NCI-H510A (cell line): ENCODE results near the gene CD86.

Experiments used
- DNase-seq: peaks from one replicate; lab custom pipeline; 2025; lab: John Stamatoyannopoulos, UW

Gene CD86

DNA sequence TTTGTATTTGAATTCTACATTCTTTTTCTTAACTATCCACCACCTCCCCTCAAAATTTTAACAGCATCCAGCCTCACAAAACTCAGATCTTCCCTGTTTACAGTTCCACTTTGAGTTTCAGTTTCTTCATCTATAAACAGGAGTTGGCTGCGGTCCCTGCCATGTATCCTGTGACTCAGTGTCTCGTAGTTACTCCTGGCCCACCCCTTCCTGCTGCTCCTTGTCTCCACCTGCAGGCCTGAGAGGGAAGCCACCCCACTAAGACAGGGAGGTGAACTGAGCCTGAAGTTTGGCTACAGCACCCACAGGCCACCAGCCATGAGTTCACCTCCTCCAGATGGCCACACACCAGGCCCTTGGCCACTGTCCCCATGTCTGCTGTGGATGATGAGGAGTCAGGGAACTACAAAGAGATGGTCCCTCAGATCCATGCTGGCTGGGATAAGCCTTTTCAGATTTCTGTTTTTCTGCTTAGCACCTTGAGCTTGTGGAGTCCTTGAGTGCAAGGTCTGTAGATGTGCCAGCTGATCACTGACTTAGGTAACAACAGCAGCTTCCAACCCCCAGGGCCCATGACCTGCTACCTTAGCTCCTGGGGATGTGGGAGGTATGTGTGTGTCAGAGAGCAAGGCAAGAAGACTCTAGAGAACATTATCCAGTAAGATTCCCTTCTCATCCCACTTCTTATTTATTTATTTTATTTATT is 37.5 kb downstream of the CD86 start:
- DNase-seq = no peak

DNA sequence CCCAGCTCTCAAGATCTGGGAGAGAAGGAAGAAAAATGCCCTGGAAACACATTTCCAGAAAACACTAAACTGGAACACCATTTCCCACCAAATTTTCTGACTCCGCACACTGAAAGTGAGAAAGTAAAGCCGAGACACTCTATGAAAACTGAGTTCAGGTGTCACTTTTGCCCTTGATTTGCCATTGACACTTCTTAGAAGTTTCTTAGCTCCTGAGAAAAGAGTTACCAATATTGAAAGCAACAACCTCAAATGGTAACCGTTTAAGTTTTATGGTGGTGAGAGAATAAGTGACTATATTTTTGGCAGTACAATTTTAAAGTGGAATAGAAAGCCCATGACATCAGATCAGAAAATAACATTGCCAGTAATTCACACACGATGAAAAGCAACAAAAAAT is 39.0 kb downstream of the CD86 start:
- no peak for DNase-seq

DNA sequence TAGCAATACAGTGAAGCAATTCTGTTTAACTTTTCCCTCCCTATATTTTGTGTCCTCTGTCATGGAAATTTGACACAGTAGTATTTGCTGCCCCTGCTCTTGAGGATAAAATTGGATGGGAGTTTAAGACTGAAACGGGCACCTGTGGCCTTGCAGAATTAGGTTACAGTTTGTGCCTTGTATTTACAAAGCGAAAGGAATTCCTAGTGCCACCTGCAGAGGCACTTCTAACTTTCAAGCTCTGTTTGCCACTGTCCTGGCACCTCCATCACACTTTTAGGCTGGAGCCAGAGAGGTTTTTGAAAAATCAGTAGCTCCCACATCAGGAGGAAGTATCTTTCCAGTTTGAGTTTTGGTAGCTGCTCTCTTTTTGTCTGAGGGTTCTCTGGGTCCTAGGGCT is 39.5 kb downstream of the CD86 start:
- no peak for DNase-seq

DNA sequence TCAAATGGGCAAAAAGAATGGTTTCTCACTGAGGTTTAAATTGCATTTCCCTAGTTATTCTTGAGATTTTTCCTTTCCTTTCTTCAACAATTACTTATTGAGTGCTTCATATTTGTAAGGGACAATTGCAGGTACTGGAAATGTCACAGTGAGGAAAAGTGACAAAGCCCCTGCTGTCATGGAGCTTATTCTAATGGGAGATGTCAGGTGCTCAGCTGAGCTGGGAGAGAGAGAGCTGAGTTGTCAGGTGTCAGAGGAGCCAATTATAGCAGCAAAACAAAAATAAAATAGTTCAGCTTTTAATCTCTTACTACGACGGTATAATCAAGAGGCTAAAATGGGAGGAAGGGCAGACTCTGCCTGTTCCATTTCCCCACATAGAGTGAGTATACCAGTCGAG is 42.0 kb downstream of the CD86 start:
- no peak for DNase-seq

DNA sequence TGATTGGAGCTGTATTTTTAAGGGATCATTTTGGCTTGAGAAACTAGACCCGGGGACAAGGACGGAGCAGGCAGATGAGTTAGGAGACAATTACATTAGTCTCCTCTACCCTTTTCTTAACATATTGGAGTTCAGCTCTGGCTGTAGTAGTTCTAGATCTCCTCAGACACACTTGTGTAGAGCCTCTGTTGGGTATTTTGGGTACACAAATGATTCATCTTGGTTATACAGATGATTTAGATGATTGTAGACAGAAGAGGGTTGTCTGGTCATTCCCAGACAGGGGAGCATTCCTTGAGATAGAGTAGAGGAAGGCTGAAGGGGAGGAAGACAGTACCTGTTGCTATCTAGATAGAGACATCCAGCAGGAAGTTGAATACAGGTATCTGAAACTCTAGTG is 43.4 kb downstream of the CD86 start:
- no peak for DNase-seq

DNA sequence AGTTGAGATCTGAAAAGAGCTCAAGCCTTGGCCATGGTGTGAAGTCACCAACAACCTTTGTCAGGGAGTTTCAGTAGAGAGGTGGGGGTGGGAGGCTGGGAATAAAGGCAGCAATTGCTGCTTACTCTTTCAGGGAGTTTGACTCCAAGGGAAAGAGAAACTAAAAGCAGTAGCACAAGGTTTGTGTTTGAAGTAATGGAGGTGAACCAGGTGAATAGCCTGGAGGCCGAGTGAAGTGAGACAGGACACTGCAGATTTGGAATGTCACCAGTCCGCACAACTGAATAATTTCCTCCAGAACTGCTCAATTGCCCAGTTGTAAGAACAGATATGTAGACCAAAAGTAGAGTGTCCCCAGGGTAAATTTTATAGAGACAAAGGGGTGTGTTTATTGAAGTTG is 44.1 kb downstream of the CD86 start:
- DNase-seq = no peak

DNA sequence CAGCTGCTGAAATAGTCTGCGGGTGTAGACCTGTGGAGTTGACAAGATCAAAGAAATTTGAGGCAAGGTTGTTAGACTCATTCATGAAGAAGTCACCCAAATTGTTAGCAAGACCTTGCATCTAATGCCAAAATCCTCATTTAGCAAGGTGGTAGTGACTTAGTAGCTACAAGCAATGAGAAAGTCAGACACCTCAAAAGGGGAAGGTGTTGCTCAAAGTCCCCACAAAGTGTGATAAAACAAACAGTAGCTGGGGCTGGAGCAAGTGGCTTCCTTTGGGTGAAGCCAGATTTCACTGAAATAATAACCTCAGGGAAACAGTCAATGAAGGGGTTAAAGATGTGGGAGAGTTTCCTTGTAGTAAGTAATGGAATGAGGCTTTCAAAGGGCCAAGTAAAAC is 44.9 kb downstream of the CD86 start:
- DNase-seq = no peak

DNA sequence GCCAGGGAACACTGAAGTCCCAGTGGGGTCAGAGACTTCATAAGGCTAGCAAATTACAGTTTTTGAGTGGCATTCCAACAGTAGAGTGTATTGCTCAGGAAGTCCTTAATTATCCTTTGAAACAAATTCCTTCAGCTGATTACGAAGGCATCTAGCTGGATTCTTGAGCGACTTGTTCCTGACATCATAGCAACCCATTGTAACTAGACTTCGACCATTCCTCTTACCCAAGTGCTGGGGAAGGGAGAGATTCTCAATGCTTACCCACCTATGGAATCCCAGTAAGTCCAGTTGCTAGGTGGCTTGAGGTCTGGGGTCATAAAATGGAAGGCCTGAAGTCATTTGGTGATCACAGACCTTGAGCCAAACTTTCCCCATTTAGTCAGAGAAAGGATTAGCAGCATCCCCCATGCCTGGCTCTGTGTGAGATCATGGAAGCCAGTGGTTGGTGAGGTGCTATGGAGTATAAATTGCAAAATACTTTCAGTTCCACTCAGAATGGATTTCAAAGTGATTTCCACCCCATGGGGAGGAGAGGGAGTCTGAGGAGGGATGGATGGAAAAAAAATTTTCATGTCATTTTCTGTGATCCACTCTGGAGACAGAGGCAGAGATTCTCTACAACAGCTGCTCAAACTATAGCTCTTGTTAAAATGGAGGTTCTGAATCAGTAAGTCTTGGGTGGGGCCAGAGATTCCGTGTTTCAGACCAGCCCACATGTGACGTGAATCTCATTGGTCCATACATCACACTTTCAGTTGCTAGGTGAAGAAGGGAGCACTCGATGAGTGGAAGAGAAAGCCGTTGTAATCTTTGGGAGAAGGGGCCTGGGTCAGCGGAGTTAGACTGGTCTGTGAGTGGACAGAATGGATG is 45.7 kb downstream of the CD86 start:
- DNase-seq = no peak

DNA sequence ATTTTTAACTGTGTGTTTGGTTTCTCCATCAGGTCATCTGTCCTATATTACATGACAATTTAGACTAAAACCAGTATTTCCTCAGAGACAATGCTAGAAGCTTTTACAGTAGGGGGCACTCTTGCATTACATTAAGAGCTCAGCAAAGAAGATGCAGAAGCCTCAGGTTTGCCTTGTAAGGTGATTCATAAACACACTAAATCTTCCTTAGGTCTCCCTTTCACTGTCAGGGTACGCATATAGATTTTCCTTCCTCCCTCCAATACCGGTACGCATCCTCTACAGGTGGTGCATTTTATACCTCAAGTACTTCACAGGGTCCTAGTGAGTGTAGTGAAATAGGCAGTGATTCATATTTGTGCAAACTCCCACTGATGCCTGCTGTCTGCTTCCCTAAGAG is 46.5 kb downstream of the CD86 start:
- DNase-seq = no peak

DNA sequence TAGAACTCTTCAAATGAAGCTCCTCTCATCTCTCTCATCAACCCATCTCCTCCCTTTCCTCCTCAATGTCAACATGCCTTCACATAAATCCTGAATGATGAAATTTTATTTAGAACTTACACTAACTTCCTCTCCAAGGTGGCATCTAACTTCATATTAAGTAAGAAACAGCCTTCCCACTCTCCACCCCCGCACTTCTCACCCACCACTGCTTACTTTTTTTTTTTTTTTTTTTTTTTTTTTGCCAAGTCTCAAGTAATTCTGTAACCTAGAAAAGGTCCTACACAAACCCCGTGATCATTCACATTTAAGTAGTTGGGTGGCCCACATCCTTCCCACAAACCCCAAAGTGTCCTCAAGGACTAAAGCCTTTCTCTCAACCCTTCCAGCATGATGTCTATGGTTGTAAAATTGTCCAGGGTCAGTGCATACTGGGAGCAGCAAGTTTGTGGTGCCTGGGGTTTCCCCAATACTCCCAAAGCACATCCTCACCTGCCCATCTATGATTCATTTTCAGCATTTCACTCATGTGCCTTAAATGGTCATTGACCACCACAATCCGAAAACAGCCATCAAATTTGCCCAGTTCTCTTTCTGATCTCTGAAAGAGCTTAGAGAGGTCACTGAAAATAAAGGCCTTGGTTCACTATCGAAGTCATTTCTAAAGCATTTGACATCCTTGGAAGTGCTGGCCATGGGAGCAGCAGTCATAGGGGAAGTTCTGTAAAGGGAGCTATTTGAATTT is 47.2 kb downstream of the CD86 start:
- DNase-seq = no peak

DNA sequence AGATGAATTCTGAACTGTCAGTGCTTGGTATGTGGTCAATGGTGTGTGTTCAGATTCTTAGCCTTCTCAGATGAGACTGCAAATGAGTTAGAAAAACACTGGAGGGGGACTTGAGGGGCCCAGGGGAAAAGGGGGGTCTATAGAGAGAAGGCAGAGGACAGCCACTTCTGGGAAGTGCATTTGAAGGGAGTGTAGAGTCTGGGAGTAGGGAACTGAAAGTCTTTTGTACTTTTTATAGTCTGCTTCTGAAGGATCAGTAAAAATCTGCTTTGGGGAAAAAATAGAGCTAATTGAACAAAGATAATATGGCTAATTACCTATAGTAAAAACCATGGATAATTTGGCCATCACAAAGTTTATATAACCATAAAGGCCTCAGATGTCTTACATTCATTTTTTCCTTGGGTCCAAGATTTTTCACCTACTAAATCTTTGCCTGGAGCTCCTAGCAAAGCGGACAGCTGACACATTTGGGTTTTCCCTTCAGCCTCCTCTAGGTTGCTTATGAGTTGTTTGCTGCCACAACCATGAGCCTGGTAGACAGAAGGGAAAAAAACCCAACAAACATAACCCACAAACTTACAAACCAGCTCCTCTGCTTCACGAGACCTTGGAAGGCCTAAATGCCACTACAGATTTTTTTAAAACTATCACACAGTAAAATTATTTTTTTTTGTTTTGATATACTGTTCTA is 48.8 kb downstream of the CD86 start:
- DNase-seq = no peak

DNA sequence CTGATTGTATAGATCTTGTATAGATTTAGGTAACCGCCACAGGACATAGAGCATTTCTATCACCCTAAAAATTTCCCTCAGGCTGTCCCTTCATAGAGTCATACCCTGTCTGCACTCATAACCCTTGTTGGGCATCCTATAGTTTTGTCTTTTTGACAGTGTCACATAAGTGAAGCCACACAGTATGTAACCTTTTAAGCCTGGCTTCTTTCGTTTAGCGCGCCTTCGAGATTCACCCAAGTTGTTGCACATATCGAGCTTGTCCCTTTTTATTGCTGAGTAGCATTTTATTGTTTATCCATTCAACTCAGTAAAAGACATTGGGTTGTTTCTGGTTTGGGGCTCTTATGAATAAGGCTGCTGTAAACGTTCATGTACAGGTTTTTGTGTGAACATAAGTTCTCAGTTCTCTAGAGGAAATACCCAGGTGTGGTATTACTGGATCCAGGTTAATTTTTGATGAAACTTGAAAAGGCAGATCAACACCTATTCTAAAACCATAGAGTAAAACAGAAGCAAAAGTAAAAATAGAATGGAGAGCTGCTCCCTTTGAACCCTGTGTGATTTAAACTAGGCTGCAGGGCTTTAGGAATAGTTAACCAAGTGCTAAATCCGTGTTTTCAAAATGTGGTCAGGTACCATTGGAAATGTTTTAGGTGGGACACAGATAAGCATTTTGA is 49.5 kb downstream of the CD86 start:
- no peak for DNase-seq

DNA sequence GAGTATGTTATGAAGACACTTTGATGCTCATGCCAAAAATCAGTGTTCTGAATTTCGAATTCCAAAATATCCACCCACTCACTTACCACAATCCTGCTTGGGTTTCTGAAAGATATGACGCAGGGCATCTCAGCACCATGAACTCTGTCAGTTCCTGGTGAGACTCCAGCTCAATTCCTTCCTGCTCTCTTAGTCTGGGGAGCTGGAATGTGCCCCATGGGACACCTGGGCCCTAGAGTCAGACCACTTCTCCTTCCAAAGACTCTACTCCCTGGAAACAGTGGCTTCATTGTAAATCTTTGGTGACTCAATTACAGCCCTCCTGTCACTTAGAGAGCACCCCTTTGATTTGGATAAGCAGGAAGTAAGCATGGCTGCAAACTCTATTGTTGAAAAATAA is 50.5 kb downstream of the CD86 start:
- DNase-seq = no peak

DNA sequence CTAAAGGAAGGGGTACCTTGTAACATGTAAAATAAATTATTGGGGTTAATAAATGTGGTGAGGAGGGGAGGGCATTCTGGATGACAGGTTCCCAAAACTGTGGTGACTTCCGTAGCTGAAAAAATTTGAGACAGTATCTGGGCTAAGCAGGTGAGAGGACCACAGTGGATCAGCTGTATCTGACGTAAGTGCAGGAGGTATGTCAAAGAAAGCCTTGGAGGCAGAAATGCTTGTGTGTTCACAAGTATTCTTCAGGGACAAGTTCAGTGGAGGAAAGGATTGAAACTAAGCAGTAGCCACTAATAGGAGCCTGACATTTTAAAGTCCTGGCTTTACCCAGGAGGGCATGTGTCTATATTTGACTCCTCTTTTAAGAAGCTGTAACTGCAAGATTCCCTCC is 52.0 kb downstream of the CD86 start:
- no peak for DNase-seq

DNA sequence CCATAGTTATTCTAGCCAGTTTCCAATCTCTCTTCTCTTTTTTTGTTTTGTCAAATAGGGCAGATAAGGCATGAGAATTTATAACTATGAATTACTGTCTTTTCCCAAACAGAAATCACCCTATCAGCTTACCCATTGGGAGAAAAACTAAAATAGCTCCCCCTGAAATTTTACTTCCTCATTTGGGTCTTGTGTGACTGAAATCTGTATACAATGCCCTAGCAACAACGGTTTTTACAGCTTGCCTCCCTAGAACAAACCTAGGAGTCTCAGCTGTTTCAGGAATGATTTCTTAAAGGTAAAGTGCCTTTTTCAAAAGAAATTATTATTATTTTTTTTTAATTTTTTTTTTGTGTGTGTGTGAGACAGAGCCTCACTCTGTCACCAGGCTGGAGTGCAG is 56.8 kb downstream of the CD86 start:
- DNase-seq = no peak

DNA sequence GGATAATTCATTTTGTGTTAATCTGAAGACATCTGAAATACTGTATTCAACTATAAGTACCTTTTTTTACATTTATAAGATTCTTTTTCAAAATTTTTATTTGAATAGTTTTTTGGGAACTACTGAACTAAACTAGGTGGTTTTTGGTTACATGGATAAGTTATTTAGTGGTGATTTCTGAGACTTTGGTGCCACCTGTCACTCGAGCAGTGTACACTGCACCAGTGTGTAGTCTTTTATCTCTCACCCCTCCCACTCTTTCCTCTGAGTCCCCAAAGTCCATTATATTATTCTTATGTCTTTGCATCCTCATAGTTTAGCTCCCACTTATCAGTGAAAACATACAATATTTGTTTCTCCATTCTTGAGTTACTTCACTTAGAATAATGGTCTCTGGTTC is 57.6 kb downstream of the CD86 start:
- DNase-seq = no peak

DNA sequence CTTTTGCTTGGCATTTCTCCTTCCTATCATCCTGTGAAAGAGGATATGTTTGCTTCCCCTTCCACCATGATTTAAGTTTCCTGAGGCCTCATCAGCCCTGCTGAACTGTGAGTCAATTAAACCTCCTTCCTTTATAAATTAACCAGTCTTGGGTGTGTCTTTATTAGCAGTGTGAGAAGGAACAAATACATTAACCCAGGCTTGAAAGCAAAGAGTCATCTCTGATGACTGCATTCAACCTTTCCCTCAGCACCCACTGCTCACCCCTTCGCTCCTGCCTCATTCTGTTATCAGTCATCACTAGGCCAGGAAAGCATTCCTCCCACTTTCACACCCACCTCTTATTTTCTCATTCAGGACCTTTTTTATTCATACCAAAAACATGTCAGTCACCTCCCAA is 68.7 kb downstream of the CD86 start:
- no peak for DNase-seq

DNA sequence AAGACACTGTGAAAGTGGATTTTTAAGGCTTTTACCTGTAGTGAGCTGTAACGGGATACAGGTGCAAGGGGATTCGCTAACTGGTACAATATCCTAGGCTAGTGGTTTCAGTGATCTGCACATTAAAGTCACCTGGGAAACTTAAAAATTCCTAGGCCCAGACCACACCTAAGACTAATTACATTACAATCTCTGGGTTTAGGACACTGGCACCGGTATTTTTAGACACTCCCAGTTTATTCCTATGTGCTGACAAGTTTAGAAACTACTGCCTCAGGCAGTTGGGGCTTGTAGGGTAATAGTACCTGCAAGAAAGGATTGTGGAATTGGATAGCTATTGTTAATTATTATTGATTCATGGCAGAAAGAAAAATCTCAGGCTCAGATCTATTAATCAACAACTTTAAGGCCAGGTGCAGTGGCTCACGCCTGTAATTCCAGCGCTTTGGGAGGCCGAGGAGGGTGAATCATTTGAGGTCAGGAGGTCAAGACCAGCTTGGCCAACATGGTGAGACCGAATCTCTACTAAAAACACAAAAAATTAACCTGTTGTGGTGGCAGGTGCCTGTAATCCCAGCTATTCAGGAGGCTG is 77.9 kb downstream of the CD86 start:
- DNase-seq = no peak

DNA sequence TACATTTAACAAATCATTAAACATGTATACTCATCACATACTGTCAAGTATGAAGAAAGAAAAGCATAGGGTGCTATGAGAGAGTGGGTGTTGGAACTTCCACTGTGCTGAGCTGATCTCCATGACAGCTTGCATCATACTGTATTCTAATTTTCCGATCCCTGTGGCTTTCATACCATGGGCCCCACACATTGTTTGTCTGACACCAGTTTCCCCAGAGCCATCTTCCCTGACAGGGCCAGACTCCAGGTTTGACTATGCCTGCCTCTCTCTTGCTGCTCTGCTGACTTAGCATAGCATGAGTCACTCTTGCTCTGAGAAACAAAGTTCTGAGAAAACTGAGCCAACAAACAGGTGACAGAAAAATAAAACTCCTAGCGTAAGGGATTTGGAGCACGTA is 91.3 kb downstream of the CD86 start:
- no peak for DNase-seq

DNA sequence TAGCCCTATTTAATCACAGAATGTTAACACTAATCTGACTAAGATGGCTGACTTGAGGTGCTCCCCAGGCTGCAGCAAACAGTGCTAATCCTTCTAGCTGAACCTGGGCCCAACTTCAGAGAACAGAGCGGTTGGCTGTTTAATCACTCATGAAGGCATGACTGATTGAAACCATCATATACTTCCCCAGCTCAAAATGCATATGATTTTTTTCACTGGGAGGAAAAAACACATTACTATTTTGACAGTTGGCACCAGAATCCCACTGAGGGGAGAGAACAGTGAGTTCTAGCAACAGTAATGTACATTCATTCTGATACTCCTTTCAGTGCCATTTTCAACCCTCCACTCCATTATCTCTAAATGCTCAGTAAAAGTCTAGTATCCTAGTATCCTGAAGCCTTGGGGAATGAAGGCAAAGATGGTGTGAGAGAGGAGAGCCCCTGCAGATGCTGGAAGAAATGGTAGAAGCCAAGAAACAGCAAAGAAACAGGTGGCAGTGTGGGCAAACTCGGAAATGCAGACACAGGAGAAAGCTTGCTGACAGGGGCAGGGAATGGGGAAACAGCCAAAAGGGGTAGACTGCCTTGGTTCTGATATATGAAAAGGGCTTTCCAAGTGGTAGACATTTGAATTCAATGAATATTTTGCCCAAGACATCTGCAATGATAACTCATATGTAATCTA is 93.9 kb downstream of the CD86 start:
- DNase-seq = no peak

DNA sequence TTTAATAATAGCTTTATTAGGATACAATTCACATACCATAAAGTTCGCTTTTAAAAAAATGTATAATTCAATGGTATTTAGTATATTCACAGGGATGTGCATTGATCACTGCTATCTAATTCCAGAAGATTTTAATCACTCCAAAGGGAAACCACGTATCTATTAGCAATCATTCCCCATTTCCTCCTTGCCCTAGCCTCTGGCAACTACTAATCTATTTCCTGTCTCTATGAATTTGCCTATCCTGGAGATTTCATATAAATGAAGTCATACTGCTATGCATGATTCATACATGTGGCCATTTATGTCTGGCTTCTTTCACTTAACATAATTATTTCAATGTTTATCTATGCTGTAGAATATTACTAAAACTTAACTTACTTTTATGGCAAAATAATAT is 96.3 kb downstream of the CD86 start:
- DNase-seq = no peak
